Measurements from ENCODE around the gene TCAF2. TPM values are rescaled to one million over a fixed set of nuclear protein-coding genes. Genes with fewer than 3 reads are reported as not detected.

TCAF2 gene
- total RNA-seq, result 1.6 TPM

GRCh38 chr7:143620646-143621045, at the start of gene TCAF2:
TCAF2 (plus strand) TSS chr7:143620974.

DNA sequence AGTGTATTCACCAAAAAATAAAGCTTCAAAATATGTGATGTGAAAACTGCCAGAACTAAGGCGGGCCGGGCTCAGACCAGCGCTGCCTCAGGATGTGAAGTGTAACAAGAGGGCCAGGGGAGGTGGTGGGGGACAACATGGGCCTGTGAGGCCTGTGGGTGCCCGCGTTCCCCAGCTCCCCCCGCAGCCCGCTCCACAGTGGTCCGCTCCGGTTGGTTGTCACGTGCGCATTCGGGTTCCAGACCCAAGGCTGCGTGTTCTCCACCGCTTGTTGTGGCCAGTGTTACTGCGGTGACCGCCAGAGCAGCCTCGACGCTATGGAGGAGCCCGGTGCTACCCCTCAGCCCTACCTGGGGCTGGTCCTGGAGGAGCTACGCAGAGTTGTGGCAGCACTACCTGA, 49.3 kb upstream of the TCAF2 start, which contains the start of gene CTAGE15:
TSS of gene CTAGE15 (plus strand) at position 301 of the 400 bp plus-strand sequence. CDS start at position 318, 17 bp downstream.

Small RNAs within 50 kb of the gene (small RNA-seq; reads per million reads assigned to genes)
- gene AC073264.2 (ENCODE audit: low replicate concordance) (not detected), gene RNU6-162P (ENCODE audit: low replicate concordance) (not detected)

Other genes starting within 250 kb of the TCAF2 start
- gene ZYX, start 239.6 kb upstream of the TCAF2 start, total RNA-seq, result 16.6 TPM
- not detected for gene EPHA1, start 212.1 kb upstream of the TCAF2 start, total RNA-seq
- not detected for gene TAS2R60, start 177.5 kb upstream of the TCAF2 start, total RNA-seq
- not detected for gene TAS2R41, start 143.1 kb upstream of the TCAF2 start, total RNA-seq
- 0.94 TPM for gene CTAGE15, start 49.2 kb upstream of the TCAF2 start, total RNA-seq
- gene CTAGE6, start 136.7 kb downstream of the TCAF2 start, total RNA-seq, result not detected

Data from parietal lobe (tissue), 2 donors.